Activated CD4-positive, alpha-beta T cell treated with anti-CD3 and anti-CD28 coated beads, Interleukin-2, amount 50 U/mL, for 48 hours (primary cell): ENCODE results near the gene RNF4.
"Not testable (repeated sequence)": the region's sequence is repeated elsewhere in the genome, so short reads cannot be mapped to it uniquely, and the experiment has no call there.

Experiments
- DNase-seq, 2 experiments: peaks; one replicate each; pipeline ENCODE4 v3.0.0-alpha.2; 2020

The RNF4 gene, protein sequence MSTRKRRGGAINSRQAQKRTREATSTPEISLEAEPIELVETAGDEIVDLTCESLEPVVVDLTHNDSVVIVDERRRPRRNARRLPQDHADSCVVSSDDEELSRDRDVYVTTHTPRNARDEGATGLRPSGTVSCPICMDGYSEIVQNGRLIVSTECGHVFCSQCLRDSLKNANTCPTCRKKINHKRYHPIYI

DNA sequence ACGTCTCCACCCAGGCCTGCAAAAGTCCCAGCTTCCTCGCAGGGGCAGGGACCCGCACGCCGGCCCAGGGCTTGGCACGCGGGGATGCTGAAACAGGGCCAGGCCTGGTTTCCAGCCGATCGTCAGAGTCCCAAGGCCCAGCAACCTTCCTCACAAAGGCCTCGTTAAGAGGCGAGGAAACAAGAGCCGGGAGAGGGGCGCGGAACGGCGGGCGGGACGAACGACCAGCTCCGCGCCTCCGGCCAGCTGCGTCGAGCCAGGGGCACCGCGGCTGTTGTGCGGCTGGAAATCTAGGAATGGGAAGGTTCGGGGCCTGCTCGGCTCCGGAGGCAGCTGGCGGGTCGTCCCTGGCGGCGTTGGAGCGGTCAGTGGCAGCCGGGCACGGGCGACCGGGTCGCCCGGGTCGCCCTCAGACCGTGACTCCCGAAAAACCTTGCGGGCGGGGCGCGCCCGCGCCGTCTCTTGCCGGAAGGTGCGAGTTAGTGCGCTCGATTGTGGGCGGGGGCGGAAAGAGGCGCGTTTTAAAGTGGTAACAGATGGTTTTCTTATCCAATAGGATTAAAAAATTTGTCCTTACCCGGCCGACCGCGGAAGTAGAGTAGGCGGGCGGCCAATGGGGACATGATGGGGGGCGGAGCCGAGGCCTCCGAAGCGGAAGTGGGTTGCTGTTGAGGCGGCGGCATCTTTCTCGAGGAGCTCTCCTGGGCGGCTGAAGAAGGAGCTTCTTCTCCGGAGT is at the start of gene RNF4:
RNF4 (plus strand) TSS at position 651 of the 736 bp plus-strand sequence. CDS start 21,388 bp downstream, outside the sequence.
- peak; percentile 96 to 97 for DNase-seq

GRCh38 chr4:2419814-2420213 is 49.1 kb upstream of the RNF4 start:
- no peak for DNase-seq

DNA sequence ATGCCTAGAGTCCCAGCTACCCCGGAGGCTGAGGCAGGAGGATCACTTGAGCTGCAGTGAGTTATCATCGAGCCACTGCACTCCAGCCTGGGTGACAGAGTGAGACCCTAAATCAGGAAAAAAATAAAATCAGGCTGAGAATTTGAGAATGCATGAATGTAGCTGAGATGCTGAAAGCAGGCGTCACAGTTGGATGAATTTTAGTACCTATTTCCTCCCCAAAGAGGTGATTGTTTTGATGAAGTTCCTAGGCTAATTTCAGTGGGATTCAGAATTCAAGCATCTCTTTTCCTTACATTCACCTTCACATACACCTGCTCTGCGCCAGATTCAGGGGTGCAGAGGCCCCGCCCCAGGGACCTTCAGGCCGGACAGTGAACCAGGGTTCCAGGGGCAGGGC is 47.0 kb upstream of the RNF4 start:
- no peak for DNase-seq

- no peak for DNase-seq
Measured at GRCh38 chr4:2423066-2423465, 45.8 kb upstream of the RNF4 start.

DNA sequence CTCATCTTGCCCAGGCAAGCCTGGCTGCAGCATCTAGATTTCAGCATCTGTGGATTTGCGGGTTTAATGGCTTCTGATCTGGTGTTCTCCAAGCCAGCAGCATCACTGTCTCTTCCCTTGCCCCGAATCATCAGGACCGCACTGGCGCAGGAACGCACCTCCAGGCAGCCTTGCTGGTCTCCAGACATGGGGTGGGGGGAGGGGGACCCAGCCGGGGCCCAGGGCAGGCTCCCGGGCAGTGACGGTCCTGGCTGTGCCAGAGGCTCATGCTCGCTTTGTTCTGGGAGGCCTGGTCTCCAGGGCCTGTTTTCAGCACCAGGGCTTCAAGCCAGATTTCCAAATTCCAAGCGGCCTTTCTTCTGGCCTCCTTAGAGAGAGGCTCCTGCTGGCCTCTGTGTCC is 45.2 kb upstream of the RNF4 start:
- DNase-seq = no peak

- no peak for DNase-seq
Measured at GRCh38 chr4:2424581-2424980, 44.3 kb upstream of the RNF4 start.

DNA sequence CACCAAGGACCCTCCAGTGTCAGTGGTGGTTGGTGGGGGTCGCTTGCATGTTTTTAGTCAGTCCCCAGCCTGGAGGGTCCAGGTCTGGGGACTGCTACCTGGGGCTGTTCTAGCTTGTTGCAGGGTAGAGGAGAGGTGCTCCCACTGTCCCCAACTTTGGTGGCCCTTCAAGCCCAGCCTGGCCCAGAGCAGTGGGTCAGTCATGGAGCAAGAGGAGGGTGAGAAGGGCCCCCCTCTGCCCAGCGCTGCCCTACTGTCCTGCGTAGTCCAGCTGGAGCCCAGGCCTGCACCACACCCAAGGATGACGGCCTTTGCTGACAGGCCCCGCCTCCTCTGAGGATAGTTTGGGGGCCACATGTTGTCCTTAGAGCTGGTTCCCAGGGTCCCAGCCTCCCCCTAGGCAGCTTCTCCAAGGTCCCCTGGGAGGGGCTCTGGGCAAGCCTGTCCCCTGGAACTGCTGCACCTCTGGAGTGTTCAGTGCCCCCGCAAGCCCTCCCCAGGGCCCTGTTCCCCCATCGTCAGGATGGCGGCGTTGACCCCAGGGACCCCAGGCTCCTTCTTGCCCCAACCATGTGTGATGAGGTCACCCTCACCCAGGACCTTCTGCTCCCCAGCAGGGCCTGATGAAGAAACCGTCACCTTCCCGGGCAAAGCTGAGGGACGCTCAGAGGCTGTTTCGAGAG is 43.4 kb upstream of the RNF4 start:
- DNase-seq = no peak

DNA sequence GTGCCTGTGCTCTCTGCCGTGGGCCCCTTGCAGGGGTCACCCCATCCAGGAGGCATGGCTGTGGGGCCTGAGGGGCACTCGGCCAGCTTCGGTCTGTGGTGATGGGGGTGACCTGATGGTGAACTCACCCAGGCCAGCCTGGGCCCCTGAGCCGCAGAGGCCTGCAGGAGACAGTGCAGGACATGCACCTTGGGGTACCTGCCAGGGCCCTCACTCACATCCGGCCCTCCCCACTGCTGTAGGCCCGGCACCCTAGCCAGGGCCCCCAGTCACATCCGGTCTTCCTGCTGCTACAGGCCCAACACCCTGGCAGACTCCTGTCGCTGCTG is 42.9 kb upstream of the RNF4 start:
- no peak for DNase-seq

DNA sequence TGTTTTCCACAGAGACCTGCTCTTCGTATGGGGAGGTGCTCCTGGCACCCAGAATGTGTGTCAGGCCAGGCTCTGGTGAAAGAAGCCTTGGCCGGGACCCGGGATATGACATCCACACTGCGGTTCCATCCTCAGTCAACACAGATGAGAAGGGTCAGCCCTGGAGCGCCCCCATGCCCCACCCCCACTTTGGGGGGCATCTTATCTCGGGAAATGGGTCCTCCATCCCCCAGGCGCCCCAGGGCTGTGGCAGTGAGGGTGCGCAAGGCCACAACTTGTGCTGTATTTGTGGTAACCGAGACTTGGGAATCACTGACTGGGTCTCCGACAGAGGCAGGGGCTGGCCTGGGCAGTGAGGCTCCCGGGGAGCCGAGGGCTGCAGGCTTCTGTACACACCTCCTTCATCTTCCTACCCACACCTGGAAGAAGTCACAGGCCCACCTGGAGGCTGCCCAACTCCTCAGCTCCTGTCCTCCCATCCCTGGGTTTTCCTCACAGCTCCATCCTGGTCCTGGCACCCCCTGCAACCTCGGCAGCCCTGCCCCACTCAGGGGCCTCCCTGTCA is 42.1 kb upstream of the RNF4 start:
- no peak for DNase-seq

GRCh38 chr4:2427383-2428334 is 41.2 kb upstream of the RNF4 start:
- no peak for DNase-seq

DNA sequence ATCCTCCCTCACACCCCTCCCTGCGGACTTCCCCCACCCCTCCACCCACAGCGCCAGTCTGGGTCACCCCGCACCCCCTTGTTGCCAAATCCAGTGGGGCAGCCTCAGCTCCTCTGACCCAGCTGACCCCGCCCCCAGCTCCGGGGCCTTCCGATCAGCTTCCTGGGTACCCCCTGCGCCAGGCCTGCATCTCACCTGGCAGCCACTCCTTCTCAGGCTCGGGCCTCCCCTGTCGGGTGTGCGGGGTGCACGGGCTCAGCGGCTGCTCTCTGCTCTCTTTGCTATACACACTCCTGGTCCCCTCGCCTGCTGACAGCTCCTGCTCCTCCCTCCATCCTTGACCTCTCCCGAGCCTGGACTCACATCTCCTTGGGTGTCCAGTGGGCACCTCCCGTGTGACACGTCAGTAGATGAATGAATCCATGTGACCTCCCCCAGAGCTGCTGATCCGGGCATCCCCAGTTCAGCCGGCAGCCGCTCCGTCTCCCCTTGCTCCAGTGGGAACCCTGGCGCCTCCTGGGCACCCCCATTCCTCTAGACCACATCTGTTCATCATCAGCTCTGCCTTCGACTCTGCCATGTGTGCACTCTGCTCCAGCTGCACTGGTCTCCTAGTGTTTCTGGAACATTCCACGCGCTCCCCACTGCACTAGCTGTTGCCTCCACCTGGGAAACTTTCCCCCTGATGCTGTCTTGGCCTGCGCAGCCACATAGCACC is 40.3 kb upstream of the RNF4 start:
- no peak for DNase-seq

- not testable (repeated sequence) for DNase-seq
Measured at GRCh38 chr4:2429945-2430757, 38.8 kb upstream of the RNF4 start.

DNA sequence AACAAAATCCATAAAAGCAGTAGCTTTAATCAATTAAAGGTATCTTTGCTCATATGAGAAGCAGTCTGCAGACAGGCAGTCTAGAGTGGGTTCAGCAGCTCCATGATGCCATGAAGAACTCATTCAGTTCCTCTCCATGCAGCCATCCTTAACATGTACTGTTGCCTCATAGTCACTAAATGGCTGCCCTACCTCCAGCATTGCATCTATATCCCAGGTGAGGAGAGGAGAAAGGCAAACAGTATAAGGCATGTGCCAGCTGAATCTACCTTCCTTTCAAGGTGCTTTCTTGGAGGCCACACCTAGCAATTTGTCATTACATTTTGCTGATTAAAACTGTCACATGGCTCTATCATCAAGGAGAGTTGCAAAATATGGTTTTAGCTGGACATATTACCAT is 36.9 kb upstream of the RNF4 start:
- DNase-seq = no peak

DNA sequence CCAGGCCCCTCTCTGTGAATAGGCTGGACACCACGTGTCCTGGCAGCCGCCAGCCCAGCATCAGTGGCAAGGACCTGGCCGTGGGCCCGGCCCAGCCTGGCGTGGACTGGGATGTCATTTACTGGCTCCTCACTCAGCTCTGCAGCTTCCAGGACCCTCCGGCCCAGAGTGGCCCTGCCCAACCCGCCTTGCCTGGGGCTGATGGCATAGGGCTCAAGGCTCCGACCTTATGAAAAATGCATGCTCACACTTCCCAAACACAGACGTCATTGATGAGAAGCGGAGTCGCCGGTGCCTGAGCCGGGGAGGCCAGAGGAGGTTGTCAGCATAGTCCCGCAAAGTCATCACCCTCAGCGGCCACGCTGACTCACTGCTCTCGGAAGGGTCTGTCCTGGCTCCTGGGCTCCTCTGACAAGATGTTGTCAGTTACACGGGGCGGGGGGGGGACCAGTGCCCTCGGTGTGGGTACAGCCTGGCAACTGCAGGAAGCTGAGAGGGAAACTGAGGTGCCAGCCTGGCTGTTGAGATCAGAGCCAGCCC is 35.8 kb upstream of the RNF4 start:
- DNase-seq = no peak

DNA sequence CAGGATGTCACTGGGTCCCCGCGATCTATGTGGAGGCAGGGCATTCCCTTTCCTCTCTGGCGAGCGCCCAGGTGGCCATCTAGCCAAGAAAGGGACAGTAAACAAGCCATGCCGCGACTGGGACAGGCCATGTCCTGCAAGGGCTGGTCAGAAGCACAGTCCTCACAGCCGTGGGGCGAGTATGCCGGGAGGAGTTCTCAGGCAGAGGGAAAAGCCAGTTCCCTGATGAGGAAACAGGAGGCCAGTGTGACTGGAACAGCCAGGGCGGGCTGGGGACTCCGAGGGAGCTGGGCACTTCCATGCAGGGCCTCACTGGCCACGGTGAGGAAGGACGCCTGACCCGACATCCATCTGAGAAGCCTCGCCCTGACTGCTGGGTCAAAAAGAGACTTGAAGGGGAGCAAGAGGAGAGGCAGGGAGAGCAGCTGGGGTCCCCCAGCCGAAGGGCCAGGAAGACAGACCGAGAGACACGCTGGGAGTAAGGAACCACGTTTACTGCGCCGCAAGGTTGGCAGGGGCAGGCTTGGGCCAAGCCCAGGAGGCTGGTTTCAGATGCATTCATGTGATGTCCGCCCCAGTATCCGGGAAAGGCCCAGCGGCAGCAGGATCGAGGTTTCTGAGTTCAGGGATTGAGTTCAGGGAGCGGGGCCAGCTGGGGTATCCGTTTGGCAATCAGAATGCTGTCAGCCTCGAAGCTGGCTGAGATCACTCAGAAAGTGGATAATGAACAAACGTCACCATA is 35.1 kb upstream of the RNF4 start:
- no peak for DNase-seq

GRCh38 chr4:2434420-2434819 is 34.5 kb upstream of the RNF4 start:
- no peak for DNase-seq

DNA sequence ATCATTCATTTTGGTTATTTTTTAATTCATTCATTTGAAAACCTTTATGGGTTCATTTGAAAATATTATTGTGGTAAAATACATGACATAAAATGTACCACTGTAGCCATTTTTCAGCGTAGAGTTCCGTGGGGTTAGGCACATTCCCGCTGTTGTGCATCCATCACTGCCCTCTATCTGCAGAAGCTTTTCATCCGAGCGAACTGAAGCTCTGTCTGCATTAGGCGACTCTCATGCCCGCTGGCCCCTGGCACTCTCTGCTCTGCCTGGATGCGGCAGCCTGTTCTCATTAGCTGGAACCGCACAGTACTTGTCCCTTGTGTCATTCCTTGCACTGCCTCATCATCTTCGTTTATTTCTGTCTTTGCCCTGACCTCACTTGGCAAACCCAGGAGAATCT is 32.6 kb upstream of the RNF4 start:
- no peak for DNase-seq

GRCh38 chr4:2436761-2437474 is 32.0 kb upstream of the RNF4 start:
- no peak for DNase-seq

- no peak for DNase-seq
Measured at GRCh38 chr4:2437475-2438215, 31.3 kb upstream of the RNF4 start.
